Lung (tissue), 12 donors: ENCODE results near the gene EIF6. TPM values are rescaled to one million over a fixed set of nuclear protein-coding genes. Genes with fewer than 3 reads are reported as not detected.

Experiments
- ATAC-seq: fragments of 200-7000 bp; cut with Tn5 transposase; one replicate; pipeline ENCODE4 v1.9.1; 2020; ENCODE audit warnings: moderate number of reproducible peaks; ENCODE audit not compliant: insufficient read depth, low FRiP score
- DNase-seq, 3 donors: peaks; one replicate each; pipeline ENCODE4 v3.0.0-alpha.2; 2013 to 2017
- H3K27ac ChIP-seq, 2 donors: one replicate each; pipeline ENCODE4 v1.5.1; 2013; ENCODE audit warnings: mild to moderate bottlenecking in 2 of 2, moderate library complexity in 2 of 2, control low read depth in 1 of 2, inconsistent platforms in 1 of 2, low read depth in 1 of 2, low read length in 1 of 2
- H3K27me3 ChIP-seq, 3 donors: one replicate each; pipeline ENCODE4 v1.5.1; 2013; ENCODE audit warnings: low read length in 2 of 3; ENCODE audit not compliant: control insufficient read depth in 3 of 3, insufficient read depth in 3 of 3
- H3K36me3 ChIP-seq, 4 donors: one replicate each; pipeline ENCODE4 v1.5.1; 2013; ENCODE audit warnings: low read length in 4 of 4, mild to moderate bottlenecking in 1 of 4, moderate library complexity in 1 of 4; ENCODE audit not compliant: control insufficient read depth in 4 of 4, insufficient read depth in 4 of 4
- H3K4me1 ChIP-seq, 5 donors: one replicate each; pipeline ENCODE4 v1.5.1; 2013; ENCODE audit warnings: low read length in 5 of 5, mild to moderate bottlenecking in 2 of 5, moderate library complexity in 1 of 5; ENCODE audit not compliant: control insufficient read depth in 5 of 5, insufficient read depth in 5 of 5
- H3K4me3 ChIP-seq: one replicate; pipeline ENCODE4 v1.5.1; 2013; ENCODE audit warnings: mild to moderate bottlenecking, control low read depth, moderate library complexity
- H3K9ac ChIP-seq, 2 donors: one replicate each; pipeline ENCODE4 v1.5.1; 2013; ENCODE audit warnings: low read length in 2 of 2, control low read depth in 1 of 2; ENCODE audit not compliant: insufficient read depth in 1 of 2
- H3K9me3 ChIP-seq, 4 donors: one replicate each; pipeline ENCODE4 v1.5.1; 2013; ENCODE audit warnings: low read length in 3 of 4, mild to moderate bottlenecking in 1 of 4, moderate library complexity in 1 of 4; ENCODE audit not compliant: control insufficient read depth in 4 of 4, insufficient read depth in 3 of 4
- CTCF ChIP-seq: IDR thresholded peaks from 2 replicates; pipeline ENCODE4 v1.5.1; 2012; ENCODE audit warnings: mild to moderate bottlenecking; ENCODE audit errors: control extremely low read depth, extremely low read depth
- WGBS, 2 donors: extraction: QIAGEN DNeasy Blood & Tissue Kit; methylation state at CpG; one replicate each; pipeline ENCODE4 v1.1.7; 2013; 5-methylcytosine and 5-hydroxymethylcytosine counted together
- polyA plus RNA-seq, 2 donors: library from polyadenylated mRNA; stranded (reverse); fragments of 200-250 nt; gene quantifications; one replicate each; pipeline ENCODE4 v1.2.1, GENCODE V29; 2013
- total RNA-seq, 2 donors: library from RNA; depleted of rRNA in 1 of 2; stranded (reverse); fragments of >200 nt in 1 of 2; gene quantifications; one replicate each; pipeline ENCODE4 v1.2.1, GENCODE V29; 2014 to 2021
- donor health status: control.
- donor health status: control.
- donor health status: Bipolar disorder and iron deficiency.
- donor health status: healthy.
- donor health status: DM: yes; HTN: yes; CAD: no.

The EIF6 gene
- total and polyA plus RNA-seq, 4 donors, result 47.8 to 191 (median 118) TPM

GRCh38 chr20:35285806-35286076, 1.2 kb upstream of the EIF6 start:
- TF ChIP-seq CTCF, result no peak
- H3K4me1 ChIP-seq, result peaks cover 0 to 13% (median 5%) of the 10 kb centered on the region in 5 donors
- no peak for DNase-seq
- no peaks in the 10 kb centered on the region for H3K27me3 ChIP-seq
- H3K36me3 ChIP-seq, result peaks cover 0 to 7% (median under 1%) of the 10 kb centered on the region in 4 donors
- WGBS, 2 donors, result 74 to 84% methylated on average over 5 of the region's 5 CpGs
- no peaks in the 10 kb centered on the region for H3K9me3 ChIP-seq
- H3K27ac ChIP-seq, result no peak overlapping the region
- no peak overlapping the region for H3K9ac ChIP-seq
- ATAC-seq, result no peak
- H3K4me3 ChIP-seq, result no peak overlapping the region

- DNase-seq (no peak), ATAC-seq (no peak)
These were observed 627 bp upstream of the EIF6 start for GRCh38 chr20:35284992-35285805.

GRCh38 chr20:35283441-35284266, 918 bp downstream of the EIF6 start:
- Histone ChIP-seq H3K36me3 (peaks cover 3 to 21% (median 19%) of the 10 kb centered on the region in 4 donors), H3K27me3 (no peaks in the 10 kb centered on the region), H3K9me3 (no peaks in the 10 kb centered on the region), H3K4me3 (peak overlapping the region; percentile 96), H3K4me1 (peaks cover under 1 to 13% (median 5%) of the 10 kb centered on the region in 5 donors), H3K9ac (peak overlapping the region; percentile 73 to 77), H3K27ac (peak overlapping the region; percentile 73 to 90)
- TF ChIP-seq CTCF, result no peak
- 22% methylated on average over 24 of the region's 24 CpGs for WGBS, 2 donors
- DNase-seq (no peak), ATAC-seq (no peak)

More at GRCh38 chr20:35284992-35285805, 627 bp upstream of the EIF6 start:
- Histone ChIP-seq H3K4me1 (peaks cover 0 to 13% (median 5%) of the 10 kb centered on the region in 5 donors), H3K27ac (peak overlapping the region in 1 of 2 donors; percentile 90), H3K27me3 (no peaks in the 10 kb centered on the region), H3K9me3 (no peaks in the 10 kb centered on the region), H3K9ac (peak overlapping the region in 1 of 2 donors; percentile 84), H3K4me3 (peak overlapping the region; percentile 96), H3K36me3 (peaks cover 3 to 11% (median 5%) of the 10 kb centered on the region in 4 donors)
- TF ChIP-seq CTCF, result no peak
- WGBS, 2 donors, result 52 to 60% methylated on average over 19 of the region's 19 CpGs
